Stimulated activated naive CD8-positive, alpha-beta T cell treated with anti-CD3 and anti-CD28 coated beads, Interleukin-15, amount 100 ng/mL, for 72 hours (primary cell): ENCODE measurements around the gene LRP1B.
"Not testable (repeated sequence)": the region's sequence is repeated elsewhere in the genome, so short reads cannot be mapped to it uniquely, and the experiment has no call there.

Experiments used
- ATAC-seq: fragments of 150-1000 bp; cut with Tn5 transposase; 2 replicates; pipeline ENCODE4 v1.10.0; 2021; ENCODE audit warnings: mild to moderate bottlenecking, moderate library complexity
- DNase-seq, 2 donors: peaks; one replicate each; pipeline ENCODE4 v3.0.0; 2021 to 2022
- H3K27ac Mint-ChIP-seq, 2 donors: one replicate each; pipeline ENCODE4 v1.8.0; 2022; ENCODE audit warnings: mild to moderate bottlenecking in 2 of 2, mixed read lengths in 2 of 2, moderate library complexity in 2 of 2
- H3K27me3 Mint-ChIP-seq: one replicate; pipeline ENCODE4 v1.8.0; 2022; ENCODE audit warnings: mixed read lengths
- H3K4me1 Mint-ChIP-seq: one replicate; pipeline ENCODE4 v1.8.0; 2022; ENCODE audit warnings: mild to moderate bottlenecking, mixed read lengths
- H3K4me3 Mint-ChIP-seq, 2 donors: one replicate each; pipeline ENCODE4 v1.8.0; 2022; ENCODE audit warnings: mild to moderate bottlenecking in 2 of 2, mixed read lengths in 2 of 2, moderate library complexity in 1 of 2
- H3K9me3 Mint-ChIP-seq, 2 donors: one replicate each; pipeline ENCODE4 v1.8.0; 2022; ENCODE audit warnings: mixed read lengths in 2 of 2

LRP1B gene

DNA sequence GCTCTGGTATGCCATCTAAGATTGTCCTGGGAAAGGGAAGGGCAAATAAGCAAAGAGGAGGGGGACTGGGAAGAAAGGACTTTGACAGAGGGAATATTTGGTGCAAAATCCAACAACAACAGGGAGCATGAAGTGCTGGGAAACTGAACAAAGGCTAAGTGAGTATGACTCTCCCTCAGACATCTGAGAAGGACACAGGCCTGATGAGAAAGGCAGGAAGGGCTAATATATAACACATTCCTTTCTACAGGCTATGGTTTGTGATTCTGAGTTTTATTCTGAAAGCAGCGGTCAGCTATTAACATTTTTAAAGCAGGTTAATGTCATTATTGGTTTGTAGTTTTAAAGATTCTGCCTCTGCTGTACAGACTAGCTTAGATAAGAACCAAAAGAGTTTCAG is 1579.5 kb downstream of the LRP1B start:
- Mint-ChIP-seq H3K4me3 (no peak overlapping the region), H3K4me1 (no peaks in the 10 kb centered on the region), H3K27ac (no peak overlapping the region), H3K9me3 (peaks cover 2 to 8% of the 10 kb centered on the region in 2 donors), H3K27me3 (no peaks in the 10 kb centered on the region)
- ATAC-seq (no peak), DNase-seq (no peak)

DNA sequence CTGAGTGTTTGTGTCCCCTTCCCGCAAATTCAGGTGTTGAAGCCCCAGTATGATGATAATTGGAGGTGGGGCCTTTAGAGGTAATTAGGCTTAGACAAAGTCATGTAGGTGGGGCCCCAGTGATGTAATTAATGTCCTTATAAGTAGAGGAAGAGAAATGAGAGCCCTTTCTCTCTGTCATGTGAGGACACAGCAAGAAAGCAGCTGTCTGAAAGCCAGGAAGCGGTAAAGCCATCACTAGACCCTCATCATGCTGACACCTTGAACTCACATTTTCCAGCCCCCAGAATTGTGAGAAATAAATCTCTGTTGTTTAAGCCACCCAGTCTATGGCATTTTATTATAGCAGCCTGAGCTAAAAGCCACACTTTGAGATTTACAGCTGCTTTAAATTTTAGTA is 1580.0 kb downstream of the LRP1B start:
- Mint-ChIP-seq H3K4me1 (no peaks in the 10 kb centered on the region), H3K4me3 (no peak overlapping the region), H3K27me3 (no peaks in the 10 kb centered on the region), H3K27ac (no peak overlapping the region), H3K9me3 (peaks cover 7 to 8% of the 10 kb centered on the region in 2 donors)
- DNase-seq: no peak
- ATAC-seq: no peak

DNA sequence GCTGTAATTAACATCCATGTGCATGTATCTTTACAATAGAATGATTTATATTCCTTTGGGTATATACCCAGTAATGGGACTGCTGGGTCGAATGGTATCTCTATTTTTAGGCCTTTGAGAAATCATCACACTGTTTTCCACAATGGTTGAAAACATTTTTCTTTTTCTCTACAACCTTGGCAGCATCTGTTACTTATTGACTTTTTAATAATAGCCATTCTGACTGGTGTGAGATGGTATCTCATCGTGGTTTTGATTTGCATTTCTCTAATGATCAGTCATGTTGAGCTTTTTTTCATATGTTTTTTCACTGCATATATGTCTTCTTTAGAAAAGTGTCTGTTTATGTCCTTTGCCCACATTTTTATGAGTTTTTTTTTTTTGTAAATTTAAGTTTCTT is 1586.0 kb downstream of the LRP1B start:
- ATAC-seq, DNase-seq, H3K27me3 Mint-ChIP-seq, H3K27ac Mint-ChIP-seq, H3K4me1 Mint-ChIP-seq, H3K4me3 Mint-ChIP-seq: not testable (repeated sequence)
- peaks cover 5 to 18% of the 10 kb centered on the region in 2 donors for H3K9me3 Mint-ChIP-seq

- Mint-ChIP-seq H3K4me3 (no peak overlapping the region), H3K27me3 (no peaks in the 10 kb centered on the region), H3K9me3 (peaks cover 5 to 18% of the 10 kb centered on the region in 2 donors), H3K4me1 (no peaks in the 10 kb centered on the region), H3K27ac (no peak overlapping the region)
- DNase-seq (no peak), ATAC-seq (no peak)
Measured at GRCh38 chr2:140542627-140543026, 1588.2 kb downstream of the LRP1B start.

DNA sequence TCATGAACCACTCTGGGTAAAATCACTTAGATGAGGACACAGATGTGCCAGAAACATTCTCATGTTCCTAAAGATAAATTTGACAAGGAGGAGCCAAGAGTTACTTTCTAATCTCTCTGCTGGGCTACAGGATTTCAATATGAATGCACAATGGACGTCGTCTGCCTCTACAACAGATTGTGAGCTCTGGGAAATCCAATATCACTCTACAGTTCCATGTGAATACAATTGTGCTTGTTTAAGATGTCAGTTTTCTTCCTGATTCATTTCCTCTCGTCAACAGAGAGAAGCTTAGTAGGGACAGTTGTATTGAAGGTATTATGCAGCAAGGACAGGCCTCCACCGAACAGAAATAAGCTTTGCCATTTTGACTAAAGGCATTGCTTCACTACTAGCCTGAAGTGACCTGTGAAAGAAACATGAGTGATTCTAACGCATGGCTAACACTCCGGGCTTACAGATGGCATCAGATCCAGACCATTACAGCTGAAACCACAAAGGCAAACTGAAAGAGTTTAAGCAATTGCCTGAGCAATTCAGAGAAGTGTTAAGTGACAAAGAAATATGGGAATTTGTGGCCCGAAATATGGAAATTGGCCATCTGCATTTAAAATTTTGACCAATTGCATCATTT is 1591.5 kb downstream of the LRP1B start:
- DNase-seq (no peak), ATAC-seq (no peak)
- Mint-ChIP-seq H3K9me3 (peaks cover 0 to 7% of the 10 kb centered on the region in 2 donors), H3K27me3 (no peaks in the 10 kb centered on the region), H3K4me1 (no peaks in the 10 kb centered on the region), H3K4me3 (no peak overlapping the region), H3K27ac (no peak overlapping the region)

- H3K27me3 Mint-ChIP-seq: no peaks in the 10 kb centered on the region
- H3K4me1 Mint-ChIP-seq: no peaks in the 10 kb centered on the region
- no peak overlapping the region for H3K27ac Mint-ChIP-seq
- DNase-seq (no peak), ATAC-seq (no peak)
- H3K4me3 Mint-ChIP-seq: no peak overlapping the region
- peaks cover 24 to 29% of the 10 kb centered on the region in 2 donors for H3K9me3 Mint-ChIP-seq
Measured at GRCh38 chr2:140529706-140530105, 1601.1 kb downstream of the LRP1B start.

- ATAC-seq: no peak
Measured at GRCh38 chr2:140528982-140529381, 1601.8 kb downstream of the LRP1B start.

DNA sequence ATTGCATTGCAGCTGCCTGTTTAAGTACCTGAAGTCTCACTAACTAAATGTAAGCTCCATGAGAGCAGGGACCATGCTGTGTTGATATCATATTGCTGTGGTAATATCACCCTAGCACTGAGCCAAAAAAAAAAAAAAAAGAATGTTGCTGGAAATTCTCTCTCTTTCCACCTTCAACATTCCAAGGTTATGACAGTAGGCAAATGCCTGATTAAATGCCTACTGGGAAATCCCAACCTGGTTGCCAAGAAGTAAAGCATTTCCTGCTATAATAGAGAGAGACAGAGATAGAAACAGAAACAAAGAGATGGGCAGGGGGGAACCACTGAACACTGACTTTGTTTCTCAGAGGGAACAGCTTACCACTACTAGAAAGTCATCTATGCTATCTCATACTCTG is 1604.2 kb downstream of the LRP1B start:
- ATAC-seq: no peak
- Mint-ChIP-seq H3K4me3 (no peak overlapping the region), H3K9me3 (peaks cover 23 to 29% of the 10 kb centered on the region in 2 donors), H3K4me1 (no peaks in the 10 kb centered on the region), H3K27me3 (no peaks in the 10 kb centered on the region), H3K27ac (no peak overlapping the region)
- no peak for DNase-seq

More at GRCh38 chr2:140528982-140529381, 1601.8 kb downstream of the LRP1B start:
- DNase-seq: no peak
- H3K9me3 Mint-ChIP-seq: peaks cover 24 to 26% of the 10 kb centered on the region in 2 donors
- no peaks in the 10 kb centered on the region for H3K27me3 Mint-ChIP-seq
- H3K4me3 Mint-ChIP-seq: no peak overlapping the region
- H3K27ac Mint-ChIP-seq: no peak overlapping the region
- H3K4me1 Mint-ChIP-seq: no peaks in the 10 kb centered on the region

- ATAC-seq: no peak
- no peaks in the 10 kb centered on the region for H3K4me1 Mint-ChIP-seq
Measured at GRCh38 chr2:140512106-140512505, 1618.7 kb downstream of the LRP1B start.

DNA sequence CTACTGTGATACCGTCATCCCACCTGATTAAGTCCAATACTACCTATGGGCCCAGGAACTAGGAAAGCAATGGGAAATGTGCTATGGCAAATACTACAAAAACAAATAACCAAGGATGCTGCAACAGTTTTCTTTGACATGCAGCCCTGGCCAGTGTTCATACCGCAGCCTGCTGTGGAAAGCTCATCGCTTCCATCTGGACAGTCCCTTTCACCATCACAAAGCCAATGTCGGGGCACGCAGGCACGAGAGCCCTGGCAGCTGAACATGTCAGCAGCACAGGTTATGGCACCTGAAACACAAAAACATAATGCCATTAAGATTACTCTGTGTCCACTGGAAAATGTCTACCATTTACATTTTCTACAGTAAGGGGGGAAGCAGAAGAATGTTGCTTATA is 1621.1 kb downstream of the LRP1B start:
- DNase-seq (no peak), ATAC-seq (no peak)
- H3K27ac Mint-ChIP-seq: no peak overlapping the region
- peaks cover 0 to 12% of the 10 kb centered on the region in 2 donors for H3K9me3 Mint-ChIP-seq
- no peaks in the 10 kb centered on the region for H3K27me3 Mint-ChIP-seq
- H3K4me3 Mint-ChIP-seq: no peak overlapping the region
- no peaks in the 10 kb centered on the region for H3K4me1 Mint-ChIP-seq

More at GRCh38 chr2:140512106-140512505, 1618.7 kb downstream of the LRP1B start:
- no peaks in the 10 kb centered on the region for H3K27me3 Mint-ChIP-seq
- peaks cover 0 to 12% of the 10 kb centered on the region in 2 donors for H3K9me3 Mint-ChIP-seq
- no peak overlapping the region for H3K4me3 Mint-ChIP-seq
- H3K27ac Mint-ChIP-seq: no peak overlapping the region
- DNase-seq: no peak

- no peak overlapping the region for H3K27ac Mint-ChIP-seq
- ATAC-seq (no peak), DNase-seq (no peak)
- peaks cover 0 to 12% of the 10 kb centered on the region in 2 donors for H3K9me3 Mint-ChIP-seq
- no peaks in the 10 kb centered on the region for H3K4me1 Mint-ChIP-seq
- H3K27me3 Mint-ChIP-seq: no peaks in the 10 kb centered on the region
- no peak overlapping the region for H3K4me3 Mint-ChIP-seq
Measured at GRCh38 chr2:140508756-140509155, 1622.1 kb downstream of the LRP1B start.

GRCh38 chr2:140506606-140507005 is 1624.2 kb downstream of the LRP1B start:
- H3K4me1 Mint-ChIP-seq: no peaks in the 10 kb centered on the region
- no peak overlapping the region for H3K27ac Mint-ChIP-seq
- no peak overlapping the region for H3K4me3 Mint-ChIP-seq
- ATAC-seq (no peak), DNase-seq (no peak)
- H3K9me3 Mint-ChIP-seq: peaks cover 1 to 12% of the 10 kb centered on the region in 2 donors
- no peaks in the 10 kb centered on the region for H3K27me3 Mint-ChIP-seq

GRCh38 chr2:140504601-140505000 is 1626.2 kb downstream of the LRP1B start:
- ATAC-seq (no peak), DNase-seq (no peak)
- H3K4me3 Mint-ChIP-seq: no peak overlapping the region
- H3K4me1 Mint-ChIP-seq: no peaks in the 10 kb centered on the region
- peaks cover 6 to 9% of the 10 kb centered on the region in 2 donors for H3K9me3 Mint-ChIP-seq
- H3K27ac Mint-ChIP-seq: no peak overlapping the region
- H3K27me3 Mint-ChIP-seq: no peaks in the 10 kb centered on the region

DNA sequence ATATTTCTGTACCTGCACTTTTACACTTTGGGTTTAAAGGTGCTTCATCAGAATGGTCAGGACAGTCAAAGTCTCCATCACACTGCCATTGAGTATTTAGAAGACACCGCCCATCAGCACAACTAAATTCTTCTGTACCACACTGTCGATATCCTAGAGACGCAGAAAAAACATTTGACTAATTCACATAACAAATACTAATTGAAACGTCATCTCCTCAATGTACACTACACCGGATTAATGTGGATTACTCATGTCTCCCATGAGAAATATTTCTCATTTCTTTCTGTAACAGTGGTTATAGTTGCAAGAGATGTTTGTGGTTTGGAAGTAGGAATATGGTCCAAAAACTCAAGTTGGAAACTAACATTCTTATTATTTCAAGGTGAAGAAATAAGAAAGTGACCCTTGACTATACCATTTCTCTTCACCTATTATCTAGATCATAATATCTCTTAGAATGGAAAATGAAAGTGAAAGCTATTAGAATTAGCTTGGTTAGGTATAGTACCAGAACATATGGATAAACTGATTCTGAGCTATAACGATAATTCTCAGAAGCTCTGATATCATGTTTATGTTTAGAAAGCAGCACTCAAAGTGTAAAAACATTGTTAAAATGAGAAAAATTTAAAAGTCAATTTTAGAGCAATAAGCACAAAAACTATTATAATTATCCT is 1627.7 kb downstream of the LRP1B start:
- no peaks in the 10 kb centered on the region for H3K4me1 Mint-ChIP-seq
- H3K27ac Mint-ChIP-seq: no peak overlapping the region
- no peak overlapping the region for H3K4me3 Mint-ChIP-seq
- no peak for DNase-seq
- no peaks in the 10 kb centered on the region for H3K27me3 Mint-ChIP-seq
- no peak for ATAC-seq
- H3K9me3 Mint-ChIP-seq: peaks cover 3 to 6% of the 10 kb centered on the region in 2 donors

DNA sequence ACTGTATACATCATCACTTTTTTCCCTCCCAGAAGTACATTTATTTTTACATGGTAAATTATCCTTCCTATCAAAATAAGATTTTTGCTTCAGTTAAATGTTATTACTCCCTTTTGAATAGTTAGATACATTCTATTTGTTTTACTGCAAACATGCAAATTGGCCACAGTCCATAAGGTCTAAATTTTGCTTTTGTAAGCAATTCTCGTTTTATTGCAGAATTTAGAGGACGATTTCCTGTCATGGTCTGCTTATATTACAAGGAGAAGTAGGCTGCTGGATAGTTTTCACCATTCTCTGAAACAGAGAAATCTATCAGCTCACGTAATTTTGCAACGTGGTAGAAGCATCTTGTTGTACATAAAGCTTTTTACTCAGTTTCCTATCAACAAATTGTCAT is 1632.5 kb downstream of the LRP1B start:
- H3K9me3 Mint-ChIP-seq: peaks cover 3 to 6% of the 10 kb centered on the region in 2 donors

GRCh38 chr2:140496714-140497113 is 1634.1 kb downstream of the LRP1B start:
- Mint-ChIP-seq H3K4me3 (no peak overlapping the region), H3K27me3 (no peaks in the 10 kb centered on the region), H3K4me1 (no peaks in the 10 kb centered on the region), H3K27ac (no peak overlapping the region), H3K9me3 (peaks cover 3 to 6% of the 10 kb centered on the region in 2 donors)
- ATAC-seq (no peak), DNase-seq (no peak)

More for the DNA sequence above, 1632.5 kb downstream of the LRP1B start:
- Mint-ChIP-seq H3K4me1 (no peaks in the 10 kb centered on the region), H3K4me3 (no peak overlapping the region), H3K27me3 (no peaks in the 10 kb centered on the region), H3K27ac (no peak overlapping the region)
- no peak for ATAC-seq
- no peak for DNase-seq
